DND-41 (cell line): ENCODE results near the gene FBXW11.

Experiments
- ATAC-seq: fragments of 200-7000 bp; cut with Tn5 transposase; 3 replicates; pipeline ENCODE4 v1.9.1; 2021; ENCODE audit warnings: low read depth; ENCODE audit not compliant: insufficient read depth
- DNase-seq: peaks from one replicate; pipeline ENCODE4 v3.0.0-alpha.2; 2020
- H2AFZ ChIP-seq: 2 replicates; pipeline ENCODE4 v1.6.0; 2012; ENCODE audit warnings: low read depth, low read length
- H3K27ac ChIP-seq: 2 replicates; pipeline ENCODE4 v1.5.1; 2012; ENCODE audit warnings: low read length, inconsistent platforms
- H3K27me3 ChIP-seq: fragments of 200-600 bp; sonication (generic); 2 replicates; pipeline ENCODE4 v1.6.0; 2012; ENCODE audit warnings: low read length, mild to moderate bottlenecking, inconsistent platforms; ENCODE audit not compliant: insufficient read depth, poor library complexity
- H3K36me3 ChIP-seq: 2 replicates; pipeline ENCODE4 v1.5.1; 2012; ENCODE audit warnings: low read length, inconsistent platforms; ENCODE audit not compliant: insufficient read depth
- H3K4me1 ChIP-seq: 2 replicates; pipeline ENCODE4 v1.5.1; 2012; ENCODE audit warnings: mild to moderate bottlenecking, low read length; ENCODE audit not compliant: insufficient read depth
- H3K4me2 ChIP-seq: 2 replicates; pipeline ENCODE4 v1.6.0; 2012; ENCODE audit warnings: mild to moderate bottlenecking, moderate library complexity, low read length, inconsistent platforms; ENCODE audit not compliant: insufficient read depth
- H3K4me3 ChIP-seq, 2 experiments: fragments of 200-600 bp in 1 of 2; shearing (Covaris generic) in 1 of 2; 2 replicates each; pipeline ENCODE4 v1.5.1; 2012 to 2016; ENCODE audit warnings: inconsistent platforms in 2 of 2, low read length in 2 of 2, mild to moderate bottlenecking in 2 of 2, low read depth in 1 of 2, moderate library complexity in 1 of 2
- H3K79me2 ChIP-seq: 2 replicates; pipeline ENCODE4 v1.6.0; 2012; ENCODE audit warnings: low read length, inconsistent platforms; ENCODE audit not compliant: insufficient read depth
- H3K9ac ChIP-seq: 2 replicates; pipeline ENCODE4 v1.6.0; 2012; ENCODE audit warnings: low read depth, mild to moderate bottlenecking, inconsistent platforms, low read length, moderate library complexity
- H3K9me3 ChIP-seq: 2 replicates; pipeline ENCODE4 v1.5.1; 2012; ENCODE audit warnings: low read length, moderate library complexity, mild to moderate bottlenecking, inconsistent platforms; ENCODE audit not compliant: insufficient read depth, severe bottlenecking
- H4K20me1 ChIP-seq: 2 replicates; pipeline ENCODE4 v1.6.0; 2012; ENCODE audit warnings: low read length; ENCODE audit not compliant: insufficient read depth
- EZH2 ChIP-seq: IDR thresholded peaks from 3 replicates; pipeline ENCODE4 v1.6.1; 2012; ENCODE audit warnings: borderline replicate concordance, low read depth, mild to moderate bottlenecking, moderate library complexity, low read length, inconsistent platforms; ENCODE audit not compliant: severe bottlenecking
- TF ChIP-seq, protein P1 (sequence below): IDR thresholded peaks from 2 replicates; pipeline ENCODE4 v1.5.1; 2012; ENCODE audit warnings: borderline replicate concordance, low read length, moderate library complexity, mild to moderate bottlenecking; ENCODE audit not compliant: poor library complexity, severe bottlenecking; ENCODE audit errors: extremely low read depth

The FBXW11 gene

DNA sequence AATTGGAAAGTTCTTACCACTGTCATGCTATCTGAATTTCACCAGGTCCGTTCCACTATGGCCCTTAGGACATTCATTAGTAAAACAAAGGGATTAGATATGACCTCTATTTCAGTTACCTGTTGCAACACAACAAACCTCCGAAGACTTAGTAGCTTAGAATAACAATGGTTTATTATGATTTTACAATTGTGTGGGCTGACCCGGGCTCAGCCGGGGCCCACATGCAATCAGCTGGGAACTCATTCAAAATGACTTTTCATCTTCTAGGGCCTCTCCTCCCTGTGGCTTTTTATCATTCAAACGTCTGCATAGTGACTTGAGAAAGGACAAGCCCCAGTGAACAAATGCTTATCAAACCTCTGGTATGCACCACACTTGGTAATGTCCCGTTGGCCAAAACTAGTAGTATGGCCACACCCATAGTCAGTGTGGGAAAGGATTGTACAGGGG, 2.3 kb upstream of the FBXW11 start:
- H3K4me3 ChIP-seq: no peak overlapping the region
- TF ChIP-seq EZH2: no peak
- TF ChIP-seq, protein P1, sequence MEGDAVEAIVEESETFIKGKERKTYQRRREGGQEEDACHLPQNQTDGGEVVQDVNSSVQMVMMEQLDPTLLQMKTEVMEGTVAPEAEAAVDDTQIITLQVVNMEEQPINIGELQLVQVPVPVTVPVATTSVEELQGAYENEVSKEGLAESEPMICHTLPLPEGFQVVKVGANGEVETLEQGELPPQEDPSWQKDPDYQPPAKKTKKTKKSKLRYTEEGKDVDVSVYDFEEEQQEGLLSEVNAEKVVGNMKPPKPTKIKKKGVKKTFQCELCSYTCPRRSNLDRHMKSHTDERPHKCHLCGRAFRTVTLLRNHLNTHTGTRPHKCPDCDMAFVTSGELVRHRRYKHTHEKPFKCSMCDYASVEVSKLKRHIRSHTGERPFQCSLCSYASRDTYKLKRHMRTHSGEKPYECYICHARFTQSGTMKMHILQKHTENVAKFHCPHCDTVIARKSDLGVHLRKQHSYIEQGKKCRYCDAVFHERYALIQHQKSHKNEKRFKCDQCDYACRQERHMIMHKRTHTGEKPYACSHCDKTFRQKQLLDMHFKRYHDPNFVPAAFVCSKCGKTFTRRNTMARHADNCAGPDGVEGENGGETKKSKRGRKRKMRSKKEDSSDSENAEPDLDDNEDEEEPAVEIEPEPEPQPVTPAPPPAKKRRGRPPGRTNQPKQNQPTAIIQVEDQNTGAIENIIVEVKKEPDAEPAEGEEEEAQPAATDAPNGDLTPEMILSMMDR: no peak
- H3K4me1 ChIP-seq: peaks cover 25% of the 10 kb centered on the region
- H3K9ac ChIP-seq: no peak overlapping the region
- no peak overlapping the region for H2AFZ ChIP-seq
- no peaks in the 10 kb centered on the region for H3K27me3 ChIP-seq
- no peaks in the 10 kb centered on the region for H3K9me3 ChIP-seq
- no peak overlapping the region for H3K4me2 ChIP-seq
- peaks cover 34% of the 10 kb centered on the region for H3K79me2 ChIP-seq
- no peak for ATAC-seq
- H3K27ac ChIP-seq: no peak overlapping the region
- no peaks in the 10 kb centered on the region for H3K36me3 ChIP-seq
- H4K20me1 ChIP-seq: peaks cover 12% of the 10 kb centered on the region; the same call in 1 of the 2 replicates
- no peak for DNase-seq

DNA sequence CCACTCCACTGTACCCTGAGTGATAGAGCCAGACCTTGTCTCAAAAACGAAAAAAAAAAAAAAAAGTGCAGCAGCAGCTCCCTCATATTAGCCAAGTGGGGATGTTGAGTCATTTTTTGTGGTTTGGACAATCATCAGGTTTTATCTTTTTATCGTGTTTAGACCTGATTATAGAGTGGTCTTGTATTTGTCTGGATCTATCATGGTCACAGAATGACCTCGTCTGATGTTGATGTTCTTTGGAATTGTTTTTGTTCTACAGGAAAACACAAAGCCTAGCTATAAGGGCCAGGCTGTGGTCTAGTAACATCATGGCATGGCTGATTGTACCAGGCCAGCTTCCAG, 1.6 kb upstream of the FBXW11 start:
- H3K9ac ChIP-seq: no peak overlapping the region
- H4K20me1 ChIP-seq: peaks cover 16% of the 10 kb centered on the region; the same call in 1 of the 2 replicates
- no peak overlapping the region for H2AFZ ChIP-seq
- H3K4me2 ChIP-seq: peak overlapping the region; percentile 67
- peaks cover 40% of the 10 kb centered on the region for H3K79me2 ChIP-seq
- H3K27ac ChIP-seq: no peak overlapping the region
- H3K9me3 ChIP-seq: no peaks in the 10 kb centered on the region
- no peak for TF ChIP-seq EZH2
- TF ChIP-seq, protein P1: no peak
- H3K27me3 ChIP-seq: no peaks in the 10 kb centered on the region
- DNase-seq (no peak), ATAC-seq (no peak)
- H3K4me3 ChIP-seq: no peak overlapping the region
- H3K36me3 ChIP-seq: no peaks in the 10 kb centered on the region
- peaks cover 25% of the 10 kb centered on the region for H3K4me1 ChIP-seq

DNA sequence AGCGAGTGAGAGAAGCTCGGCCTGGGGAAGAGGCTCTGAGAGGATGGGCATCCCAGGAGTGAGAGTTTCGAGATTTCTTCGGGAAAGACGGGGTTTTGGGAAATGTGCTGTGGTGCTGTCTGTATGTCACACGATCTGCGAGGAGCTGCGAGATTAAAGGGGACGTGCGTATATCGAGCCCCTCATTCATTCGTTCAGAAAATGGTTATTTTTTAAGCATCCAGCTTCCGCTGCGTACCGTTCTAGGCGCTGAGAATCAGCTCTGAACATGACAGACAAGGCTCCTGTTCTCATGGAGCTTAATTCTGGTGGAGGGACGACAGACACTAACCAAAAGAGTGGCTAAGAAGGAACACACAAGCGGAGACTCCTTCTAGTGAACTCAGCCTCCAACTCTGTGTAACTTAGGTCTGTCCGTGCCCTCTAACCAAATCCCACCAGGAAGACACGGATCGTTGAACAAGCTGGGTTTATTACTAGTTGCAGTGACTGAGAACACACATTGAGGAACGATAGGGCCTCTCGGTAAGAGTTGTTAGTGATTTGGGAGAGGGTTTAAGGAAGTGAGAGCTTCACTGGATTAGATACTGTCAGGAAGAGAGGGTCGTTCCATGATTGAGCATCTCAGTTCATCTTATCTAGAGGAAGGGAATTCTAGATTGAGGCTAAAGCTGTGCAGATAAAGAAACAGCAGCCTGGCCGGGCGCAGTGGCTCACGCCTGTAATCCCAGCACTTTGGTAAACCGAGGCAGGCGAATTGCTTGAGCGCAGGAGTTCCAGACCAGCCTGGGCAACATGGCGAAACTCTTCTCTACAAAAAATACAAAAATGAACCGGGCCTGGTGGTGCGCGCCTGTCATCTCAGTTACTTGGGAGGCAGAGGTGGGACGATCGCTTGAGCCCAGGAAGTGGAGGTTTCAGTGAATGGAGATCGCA, 1.0 kb upstream of the FBXW11 start:
- peak overlapping the region; percentile 80 to 86 for H3K4me3 ChIP-seq
- ATAC-seq: no peak; the same call in 1 of the 3 replicates
- peak overlapping the region; percentile 64 for H3K9ac ChIP-seq
- H2AFZ ChIP-seq: peak overlapping the region; percentile 96
- H3K36me3 ChIP-seq: no peaks in the 10 kb centered on the region
- TF ChIP-seq, protein P1: no peak
- no peak for TF ChIP-seq EZH2
- peaks cover 47% of the 10 kb centered on the region for H3K79me2 ChIP-seq
- H3K4me1 ChIP-seq: peaks cover 25% of the 10 kb centered on the region
- peak overlapping the region; percentile 67 for H3K4me2 ChIP-seq
- H3K9me3 ChIP-seq: no peaks in the 10 kb centered on the region
- H3K27ac ChIP-seq: peak overlapping the region; percentile 89
- H3K27me3 ChIP-seq: no peaks in the 10 kb centered on the region
- no peak for DNase-seq
- H4K20me1 ChIP-seq: peaks cover 20% of the 10 kb centered on the region; the same call in 1 of the 2 replicates
